Psoas muscle (tissue), 8 donors: ENCODE results near the gene HOXA6. TPM values are rescaled to one million over a fixed set of nuclear protein-coding genes. Genes with fewer than 3 reads are reported as not detected.

Experiments used
- ATAC-seq, 4 donors: fragments of 200-7000 bp; cut with Tn5 transposase; one replicate each; pipeline ENCODE4 v1.9.1; 2020; ENCODE audit warnings: moderate library complexity in 3 of 4, mild to moderate bottlenecking in 2 of 4
- DNase-seq, 2 donors: peaks; one replicate each; pipeline ENCODE4 v3.0.0-alpha.2; 2020
- H3K27ac ChIP-seq: fragments of 200-600 bp; one replicate; pipeline ENCODE4 v1.8.0; 2022
- H3K27me3 ChIP-seq, 3 donors: fragments of 200-600 bp in 1 of 3; one replicate each; pipeline versions ENCODE4 v1.6.1 to v1.8.0; 2013 to 2022; ENCODE audit warnings: low read length in 2 of 3, mild to moderate bottlenecking in 2 of 3, moderate library complexity in 1 of 3; ENCODE audit not compliant: insufficient read depth in 3 of 3
- H3K36me3 ChIP-seq, 2 donors: fragments of 200-600 bp in 1 of 2; one replicate each; pipeline versions ENCODE4 v1.6.1 to v1.8.0; 2013 to 2022; ENCODE audit warnings: low read depth in 1 of 2, mild to moderate bottlenecking in 1 of 2, moderate library complexity in 1 of 2; ENCODE audit not compliant: insufficient read depth in 1 of 2
- H3K4me1 ChIP-seq: fragments of 200-600 bp; one replicate; pipeline ENCODE4 v1.8.0; 2022
- H3K4me3 ChIP-seq: fragments of 200-600 bp; one replicate; pipeline ENCODE4 v1.8.0; 2022; ENCODE audit warnings: mild to moderate bottlenecking
- H3K9me3 ChIP-seq: fragments of 200-600 bp; one replicate; pipeline ENCODE4 v1.8.0; 2022
- WGBS, 3 donors: extraction: QIAGEN DNeasy Blood & Tissue Kit; methylation state at CpG; one replicate each; pipeline versions ENCODE4 v1.1.6 to v1.1.7; 2013; 5-methylcytosine and 5-hydroxymethylcytosine counted together
- intact Hi-C, 2 donors: fragments of 100-400 bp; cut with DNase I; formaldehyde crosslinking; loops; one replicate each; pipeline versions ENCODE4 v1.11.0 to v1.14.2; 2022
- polyA plus RNA-seq, 3 donors: library from polyadenylated mRNA; stranded (reverse); fragments of 200-250 nt; gene quantifications; one replicate each; pipeline ENCODE4 v1.2.3, GENCODE V29; 2013
- total RNA-seq, 4 donors: library from RNA; stranded (reverse); fragmentation: NEBNext Ultra II Directional in 2 of 4; extraction: Animal tissue kit (Norgen Biotek cat#: 25700) in 2 of 4; gene quantifications; one replicate each; pipeline versions ENCODE4 v1.2.1 to v1.2.4, GENCODE V29; 2021 to 2023
- TF ChIP-seq, protein P1 (sequence below): fragments of 200-600 bp; IDR thresholded peaks from one replicate; pipeline ENCODE4 v1.8.0; 2022; ENCODE audit warnings: antibody characterized with exemption
- donor health status: healthy with polysubstance abuse.
- donor health status: DM: no; HTN: no; CAD: no; lungs with moderate emphysema.
- donor health status: Bipolar disorder and iron deficiency.
- donor health status: healthy.
- donor health status: DM: yes; HTN: yes; CAD: no.
- donor health status: DM: no; HTN: no; CAD: no.
- donor health status: DM: no; HTN: no; CAD: no.
- donor health status: DM: yes; HTN: yes; CAD: no.

The HOXA6 gene
- total and polyA plus RNA-seq, 7 donors, result 0.64 to 3.7 (median 2.9) TPM

DNA sequence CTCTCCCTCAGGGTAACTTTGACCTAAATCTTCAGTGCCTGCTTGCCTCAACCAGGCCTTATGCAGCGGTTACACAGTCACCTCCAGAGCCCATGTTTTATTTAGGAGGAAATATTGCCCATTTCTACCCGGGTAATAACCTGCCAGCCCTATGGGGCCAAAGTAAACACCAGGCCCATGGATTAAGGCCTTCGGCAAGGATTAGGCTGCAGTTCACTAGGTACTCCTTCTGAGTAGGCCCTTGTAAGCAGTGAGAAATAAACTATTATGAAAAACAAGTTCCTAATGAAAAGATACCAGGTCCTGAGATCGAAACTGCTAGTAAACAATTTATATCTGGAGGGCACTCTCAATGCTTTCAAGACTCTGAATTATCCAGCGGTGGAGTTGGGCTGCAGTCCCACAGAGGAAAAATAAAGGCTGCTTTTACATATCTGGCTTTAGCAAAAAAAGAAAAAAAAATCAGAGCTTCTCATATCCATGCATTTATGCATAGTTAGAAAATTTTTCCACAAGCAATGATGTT, 30.3 kb upstream of the HOXA6 start:
- ATAC-seq (no peak), DNase-seq (no peak)
- WGBS, 3 donors, result 43 to 52% (median 52%) methylated on average over 5 of the region's 5 CpGs
- peaks cover 23% of the 10 kb centered on the region for H3K4me1 ChIP-seq
- H3K27me3 ChIP-seq, result peaks cover 0 to 17% (median 0%) of the 10 kb centered on the region in 3 donors
- H3K27ac ChIP-seq, result peak overlapping the region; percentile 92
- intact Hi-C loops, result no loop called here
- no peaks in the 10 kb centered on the region for H3K36me3 ChIP-seq
- H3K9me3 ChIP-seq, result no peaks in the 10 kb centered on the region
- TF ChIP-seq, protein P1, sequence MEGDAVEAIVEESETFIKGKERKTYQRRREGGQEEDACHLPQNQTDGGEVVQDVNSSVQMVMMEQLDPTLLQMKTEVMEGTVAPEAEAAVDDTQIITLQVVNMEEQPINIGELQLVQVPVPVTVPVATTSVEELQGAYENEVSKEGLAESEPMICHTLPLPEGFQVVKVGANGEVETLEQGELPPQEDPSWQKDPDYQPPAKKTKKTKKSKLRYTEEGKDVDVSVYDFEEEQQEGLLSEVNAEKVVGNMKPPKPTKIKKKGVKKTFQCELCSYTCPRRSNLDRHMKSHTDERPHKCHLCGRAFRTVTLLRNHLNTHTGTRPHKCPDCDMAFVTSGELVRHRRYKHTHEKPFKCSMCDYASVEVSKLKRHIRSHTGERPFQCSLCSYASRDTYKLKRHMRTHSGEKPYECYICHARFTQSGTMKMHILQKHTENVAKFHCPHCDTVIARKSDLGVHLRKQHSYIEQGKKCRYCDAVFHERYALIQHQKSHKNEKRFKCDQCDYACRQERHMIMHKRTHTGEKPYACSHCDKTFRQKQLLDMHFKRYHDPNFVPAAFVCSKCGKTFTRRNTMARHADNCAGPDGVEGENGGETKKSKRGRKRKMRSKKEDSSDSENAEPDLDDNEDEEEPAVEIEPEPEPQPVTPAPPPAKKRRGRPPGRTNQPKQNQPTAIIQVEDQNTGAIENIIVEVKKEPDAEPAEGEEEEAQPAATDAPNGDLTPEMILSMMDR, result no peak
- peak overlapping the region; percentile 79 for H3K4me3 ChIP-seq

DNA sequence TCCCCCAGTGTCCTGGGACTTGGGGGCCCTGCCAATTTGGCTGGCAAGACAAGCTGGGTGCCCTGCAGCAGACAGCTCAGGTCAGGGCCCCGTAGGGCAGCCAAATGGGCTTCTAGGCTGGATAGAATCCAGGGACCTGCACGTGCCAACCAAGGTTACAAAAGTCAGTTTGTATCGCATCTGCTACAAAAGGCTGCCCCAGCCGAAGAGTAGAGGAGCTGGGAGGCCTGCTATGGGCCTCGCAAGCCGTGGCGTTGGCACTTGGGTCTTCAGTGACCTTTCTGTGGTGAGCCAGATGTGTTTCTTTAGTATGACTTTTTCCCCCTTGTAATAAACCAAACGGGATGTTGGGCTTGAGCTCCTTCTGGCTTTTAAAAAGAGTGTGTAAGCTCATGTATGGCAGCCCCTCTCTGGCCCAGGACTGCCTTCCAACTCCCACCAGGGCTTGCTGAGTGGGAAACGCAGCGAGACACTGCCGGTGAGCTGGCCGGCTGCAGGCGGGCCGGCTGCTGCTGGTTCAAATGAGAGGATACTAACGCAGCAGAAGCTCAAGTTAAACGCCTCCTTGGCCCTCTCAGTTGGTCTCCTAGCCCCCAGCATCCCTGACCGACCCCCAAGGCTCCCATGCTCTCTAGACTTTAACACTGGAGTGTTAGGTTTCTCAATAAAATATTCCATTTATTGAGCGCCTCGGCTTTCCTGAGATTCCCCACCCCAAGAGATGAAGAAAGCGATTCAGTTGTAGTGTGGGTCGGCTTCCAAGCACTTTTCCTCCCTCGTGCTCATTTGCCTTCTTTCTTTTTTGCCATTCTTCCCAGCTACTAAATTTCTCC, 29.6 kb upstream of the HOXA6 start:
- Histone ChIP-seq H3K4me1 (peaks cover 23% of the 10 kb centered on the region), H3K4me3 (peak overlapping the region; percentile 79), H3K27ac (peak overlapping the region; percentile 92), H3K36me3 (no peaks in the 10 kb centered on the region), H3K9me3 (no peaks in the 10 kb centered on the region), H3K27me3 (peaks cover 0 to 10% (median 0%) of the 10 kb centered on the region in 3 donors)
- intact Hi-C loops, result no loop called here
- TF ChIP-seq, protein P1, result no peak
- ATAC-seq (peak in 1 of 4 donors; percentile 4), DNase-seq (peak in 1 of 2 donors; percentile 70)
- 41 to 53% (median 46%) methylated on average over 22 of the region's 22 CpGs for WGBS, 3 donors

DNA sequence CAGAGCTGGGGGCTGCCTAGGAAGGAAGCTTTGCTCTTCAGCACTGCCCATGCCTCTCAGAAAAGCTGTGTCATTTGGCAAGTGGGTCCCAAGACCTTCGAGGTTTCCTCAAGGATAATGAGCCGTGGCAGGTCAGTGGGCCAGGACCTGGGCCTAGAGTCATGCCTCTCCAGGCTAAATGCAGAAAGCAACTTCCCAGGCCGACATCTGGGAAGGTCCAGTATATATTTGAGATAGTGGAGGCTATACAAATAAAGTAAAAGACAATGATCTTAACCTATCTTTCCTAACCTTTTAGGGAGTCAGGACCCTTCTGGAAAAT, 28.9 kb upstream of the HOXA6 start:
- Histone ChIP-seq H3K4me3 (peak overlapping the region; percentile 79), H3K36me3 (no peaks in the 10 kb centered on the region), H3K4me1 (peaks cover 23% of the 10 kb centered on the region), H3K27ac (peak overlapping the region; percentile 92), H3K9me3 (no peaks in the 10 kb centered on the region), H3K27me3 (peaks cover 0 to 4% (median 0%) of the 10 kb centered on the region in 3 donors)
- ATAC-seq, result no peak
- intact Hi-C loops, result no loop called here
- DNase-seq, result no peak
- TF ChIP-seq, protein P1, result no peak
- 43 to 71% (median 54%) methylated on average over 3 of the region's 3 CpGs for WGBS, 3 donors

DNA sequence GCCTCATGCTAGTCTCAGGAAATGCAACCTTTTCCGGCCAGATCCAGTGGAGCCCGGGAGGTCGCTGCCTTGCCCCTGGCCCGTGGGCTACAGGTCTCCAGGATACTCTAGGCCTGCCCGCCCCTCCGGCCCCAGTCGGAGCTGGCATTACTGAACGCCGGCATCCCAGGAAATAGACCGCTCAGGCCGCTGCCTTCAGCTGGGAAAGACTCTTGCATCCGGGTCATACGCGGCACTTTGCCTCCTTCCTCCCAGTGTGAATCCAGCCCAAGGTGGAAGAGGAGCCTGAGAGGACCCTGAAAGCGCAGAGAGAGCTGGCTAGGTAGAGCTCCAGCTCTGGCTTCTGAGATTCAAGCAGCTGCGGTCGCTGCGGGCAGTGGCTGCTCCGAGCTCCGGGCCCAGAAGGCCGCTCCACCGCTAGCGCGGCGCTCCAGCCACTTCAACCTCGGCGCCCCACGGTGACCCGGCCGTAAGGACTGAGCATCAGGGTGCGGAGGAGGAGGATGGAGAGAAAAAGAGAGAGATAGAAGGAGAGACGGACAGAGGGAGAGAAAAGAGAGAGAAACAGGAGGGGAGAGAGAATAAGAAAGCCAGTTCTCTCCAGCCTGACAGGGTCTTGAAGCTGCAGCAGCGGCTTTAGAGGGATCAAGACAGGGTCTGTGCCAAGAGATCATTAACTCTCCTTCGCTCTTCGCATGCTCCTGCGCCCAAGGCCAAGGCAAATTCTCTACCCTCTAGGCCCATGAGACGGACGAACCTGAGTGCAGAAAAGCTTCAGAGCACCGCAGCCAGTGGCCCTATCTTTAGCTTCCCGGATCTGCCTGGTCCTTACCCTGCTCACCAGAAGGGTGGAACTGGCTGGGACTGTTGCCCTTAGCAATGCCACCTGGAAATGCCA, 28.3 kb upstream of the HOXA6 start:
- Histone ChIP-seq H3K36me3 (no peaks in the 10 kb centered on the region), H3K4me1 (peaks cover 23% of the 10 kb centered on the region), H3K27ac (peak overlapping the region; percentile 92), H3K9me3 (no peaks in the 10 kb centered on the region), H3K27me3 (peaks cover 0 to 4% (median 0%) of the 10 kb centered on the region in 3 donors), H3K4me3 (peak overlapping the region; percentile 79)
- ATAC-seq, result peak in 2 of 4 donors; percentile 21
- TF ChIP-seq, protein P1, result no peak
- WGBS, 3 donors, result 37 to 58% (median 40%) methylated on average over 40 of the region's 40 CpGs
- DNase-seq, result peak in 1 of 2 donors; percentile 55
- intact Hi-C loops, result no loop called here
